GM12878 (cell line): ENCODE measurements around the gene MSLN.

Source experiments
- ATF7 ChIP-seq: fragments of 450-650 bp; IDR thresholded peaks from 2 replicates; pipeline ENCODE4 v1.6.1; 2016; ENCODE audit warnings: low read depth, mild to moderate bottlenecking
- CTCF ChIP-seq, 3 experiments: IDR thresholded peaks in 2 of 3; conservative IDR thresholded peaks in 1 of 3; 2 replicates each; pipeline ENCODE4 v1.5.1; 2011; ENCODE audit warnings: low read depth in 3 of 3, low read length in 3 of 3, mild to moderate bottlenecking in 3 of 3, control low read depth in 2 of 3, moderate library complexity in 2 of 3, inconsistent platforms in 1 of 3, mixed read lengths in 1 of 3; ENCODE audit not compliant: control insufficient read depth in 2 of 3, insufficient read depth in 1 of 3; ENCODE audit errors: extremely low read depth in 1 of 3
- EZH2 ChIP-seq: IDR thresholded peaks from 2 replicates; pipeline ENCODE4 v1.6.1; 2012; ENCODE audit warnings: low read depth, mild to moderate bottlenecking, control low read depth, inconsistent platforms, low read length, borderline replicate concordance; ENCODE audit not compliant: control insufficient read depth
- HDGF ChIP-seq: fragments of 450-650 bp; IDR thresholded peaks from 2 replicates; pipeline ENCODE4 v1.6.1; 2016; ENCODE audit warnings: antibody characterized with exemption
- JUND ChIP-seq: IDR thresholded peaks from 2 replicates; pipeline ENCODE4 v1.6.1; 2012; ENCODE audit warnings: low read depth, mild to moderate bottlenecking, low read length, improper control_type of control experiment, moderate library complexity
- POLR2A ChIP-seq: IDR thresholded peaks from 2 replicates; pipeline ENCODE4 v1.6.1; 2011; ENCODE audit warnings: low read depth, mild to moderate bottlenecking, low read length
- RAD21 ChIP-seq: IDR thresholded peaks from 2 replicates; pipeline ENCODE4 v1.6.1; 2011; ENCODE audit warnings: mild to moderate bottlenecking, low read depth, low read length, moderate library complexity; ENCODE audit not compliant: insufficient read depth
- SP1 ChIP-seq: IDR thresholded peaks from one replicate; pipeline ENCODE4 v1.6.1; 2011; ENCODE audit warnings: low read depth, low read length
- SPI1 ChIP-seq: IDR thresholded peaks from 2 replicates; pipeline ENCODE4 v1.6.1; 2011; ENCODE audit warnings: low read depth, mild to moderate bottlenecking, low read length, moderate library complexity, borderline replicate concordance; ENCODE audit not compliant: insufficient read depth
- TAF1 ChIP-seq: IDR thresholded peaks from 2 replicates; pipeline ENCODE4 v1.6.1; 2011; ENCODE audit warnings: mild to moderate bottlenecking, low read depth, low read length, borderline replicate concordance

GRCh38 chr16:779561-779960 lies 19.0 kb downstream of the MSLN start:
- TF ChIP-seq CTCF (IDR thresholded peaks at IDR 0.05 in 2 of 3, conservative IDR thresholded peaks at IDR 0.05 in 1 of 3; ENCODE audit: control insufficient read depth in 2 of 3, extremely low read depth in 1 of 3, insufficient read depth in 1 of 3, low read depth in 3 of 3, low read length in 3 of 3) (no peak), POLR2A (no peak), TAF1 (no peak), RAD21 (no peak), JUND (no peak), HDGF (no peak), EZH2 (no peak), SPI1 (no peak), ATF7 (no peak), SP1 (no peak)
